HG03354 (cell line): Measurements from ENCODE around the gene SIRPB2.

ENCODE experiments used
- ATAC-seq: cut with Tn5 transposase; IDR thresholded peaks from one replicate; pipeline ENCODE4 v1.9.1; 2021; ENCODE audit warnings: mild to moderate bottlenecking; ENCODE audit not compliant: unreplicated experiment, poor library complexity, severe bottlenecking

Gene SIRPB2

DNA sequence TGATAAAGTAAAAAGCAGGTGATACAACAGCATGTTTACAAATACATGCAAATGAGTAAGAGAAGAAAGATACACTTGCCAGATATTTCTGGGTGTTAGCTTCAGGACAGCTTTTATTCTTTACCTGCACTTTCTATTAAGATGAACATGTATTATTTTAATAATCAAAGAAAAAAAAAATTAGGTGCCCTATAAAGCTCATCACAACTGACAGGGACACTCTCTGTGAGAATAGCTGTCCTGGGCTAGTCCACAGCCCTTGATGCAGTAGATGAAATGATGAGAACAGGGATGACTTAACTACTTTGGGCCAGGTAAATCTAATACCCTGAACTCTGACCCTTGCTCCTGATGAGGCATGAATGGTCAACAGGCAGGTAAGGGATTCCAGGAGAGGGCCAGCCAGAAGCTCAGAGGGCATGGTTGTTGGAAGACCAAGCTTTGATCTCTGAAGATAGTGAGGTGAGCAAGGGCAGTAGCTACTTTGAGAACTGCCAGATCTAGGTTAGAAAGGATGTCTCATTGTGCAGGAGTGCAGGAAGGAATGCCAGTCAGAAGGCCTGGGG, 40.2 kb downstream of the SIRPB2 start:
- ATAC-seq: no peak

- ATAC-seq: no peak
Measured at GRCh38 chr20:1449370-1449769, 41.9 kb downstream of the SIRPB2 start.

GRCh38 chr20:1448081-1448620, 43.1 kb downstream of the SIRPB2 start:
- no peak for ATAC-seq

GRCh38 chr20:1446536-1446935, 44.7 kb downstream of the SIRPB2 start:
- ATAC-seq: no peak

GRCh38 chr20:1443085-1443484, 48.1 kb downstream of the SIRPB2 start:
- ATAC-seq: no peak

DNA sequence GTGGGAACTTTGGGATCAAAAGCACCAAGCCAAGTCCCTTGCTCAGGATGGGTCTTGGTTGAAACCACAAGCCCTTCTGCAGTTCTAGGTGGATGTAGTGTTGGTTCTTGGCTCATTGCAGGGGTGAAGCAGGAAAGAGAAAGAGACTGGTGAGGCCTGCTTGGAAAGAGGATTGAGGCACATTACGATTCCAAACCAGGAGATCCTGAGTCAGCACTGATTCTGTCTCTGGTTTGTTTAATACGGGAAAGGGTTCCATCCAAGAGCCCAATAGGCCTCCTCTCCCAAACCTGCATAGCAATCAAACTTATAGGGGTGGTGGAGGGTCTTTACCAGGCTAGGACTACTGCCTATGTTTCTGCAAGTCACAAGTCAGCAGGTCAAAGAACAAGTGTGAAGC, 48.9 kb downstream of the SIRPB2 start:
- no peak for ATAC-seq

DNA sequence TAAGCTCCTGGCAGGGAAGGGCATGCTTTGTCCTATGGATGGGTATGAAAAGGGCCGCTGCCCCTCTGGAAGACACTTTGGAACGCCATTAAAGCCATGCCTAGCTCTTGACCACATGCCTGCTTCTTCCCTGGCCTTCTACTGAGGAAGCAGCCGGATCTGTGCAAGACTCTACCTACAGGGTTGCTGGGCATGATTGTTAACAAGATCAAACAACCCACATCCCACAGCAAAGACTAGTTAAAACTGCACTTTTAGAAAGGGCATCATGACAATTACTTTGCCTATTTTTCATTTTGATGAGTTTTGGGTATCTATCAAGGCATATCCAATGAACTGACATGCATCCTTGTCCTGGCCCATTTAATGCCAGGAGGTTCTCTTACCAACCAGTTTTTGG, 50.1 kb downstream of the SIRPB2 start:
- ATAC-seq: no peak

GRCh38 chr20:1440024-1440423, 51.2 kb downstream of the SIRPB2 start:
- no peak for ATAC-seq

- ATAC-seq: no peak
Measured at GRCh38 chr20:1438361-1438760, 52.9 kb downstream of the SIRPB2 start.

GRCh38 chr20:1437235-1437904, 53.9 kb downstream of the SIRPB2 start:
- ATAC-seq: peak; percentile 47

DNA sequence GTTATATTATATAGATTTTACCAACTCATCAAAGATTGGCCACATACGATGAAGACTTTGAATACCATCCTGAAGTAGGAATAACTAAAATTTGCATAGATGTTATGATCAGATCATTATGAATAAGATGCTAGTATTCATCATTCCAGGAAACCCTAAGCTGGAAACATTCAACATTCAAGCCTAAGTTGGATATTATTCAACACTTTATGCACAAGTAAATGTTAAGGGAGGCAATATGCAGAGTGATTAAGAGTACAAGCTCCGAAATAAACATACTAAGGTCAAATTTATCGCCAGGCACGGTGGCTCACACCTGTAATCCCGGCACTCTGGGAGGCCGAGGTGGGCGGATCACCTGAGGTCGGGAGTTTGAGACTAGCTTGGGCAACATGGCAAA, 55.0 kb downstream of the SIRPB2 start:
- ATAC-seq: no peak

DNA sequence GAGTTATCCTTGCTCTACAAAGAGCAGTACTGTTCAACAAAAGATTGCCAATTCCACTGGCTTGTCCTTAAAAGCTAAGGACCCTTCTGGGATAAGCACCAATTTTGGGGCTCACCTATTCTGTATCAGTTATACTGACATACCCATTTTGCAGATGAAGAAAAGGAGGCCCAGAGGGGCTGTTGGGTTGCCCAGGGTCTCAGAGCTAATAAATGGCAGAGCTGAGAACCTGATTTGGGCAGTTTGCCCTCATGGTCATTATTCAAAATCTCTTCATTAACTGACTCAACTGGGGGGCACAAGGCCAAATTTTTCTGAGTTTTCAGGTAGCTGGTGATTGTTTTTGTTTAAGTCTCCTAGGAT, 55.9 kb downstream of the SIRPB2 start:
- ATAC-seq: no peak

DNA sequence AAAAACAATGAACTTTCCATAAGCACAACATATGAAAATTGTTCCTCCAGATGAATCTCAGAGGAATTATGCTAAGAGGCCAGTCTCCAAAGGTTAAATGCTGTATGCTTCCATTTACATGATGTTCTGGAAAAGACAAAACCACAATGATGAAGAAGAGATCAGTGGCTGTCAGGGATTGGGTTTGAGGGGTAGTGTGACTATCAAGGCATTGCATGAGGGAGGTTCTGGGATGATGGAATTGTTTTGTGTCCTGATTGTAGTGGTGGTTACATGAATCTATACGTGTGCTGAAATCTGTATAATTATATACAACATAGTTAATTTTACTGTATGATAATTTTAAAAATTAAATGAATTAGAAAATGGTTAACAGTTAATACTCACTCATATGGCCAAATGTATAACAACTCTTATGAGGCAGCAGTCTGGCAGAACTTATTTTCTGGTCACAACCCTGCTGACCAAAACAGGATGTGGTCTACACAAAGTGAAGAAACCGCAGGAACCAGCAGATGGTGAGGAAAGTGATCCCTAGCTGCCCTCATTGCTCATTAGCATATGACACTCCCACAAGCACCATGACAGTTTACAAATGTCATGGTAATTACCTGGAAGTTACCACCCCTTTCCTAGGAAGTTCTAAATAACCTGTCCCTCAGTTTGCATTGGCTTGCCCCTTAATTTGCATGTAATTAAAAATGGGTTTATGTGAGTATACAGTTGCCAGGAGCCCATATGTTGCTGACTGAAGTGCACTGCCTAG, 56.5 kb downstream of the SIRPB2 start:
- peak; percentile 88 for ATAC-seq

GRCh38 chr20:1431158-1431557, 60.1 kb downstream of the SIRPB2 start:
- ATAC-seq: no peak

- no peak for ATAC-seq
Measured at GRCh38 chr20:1430004-1430451, 61.2 kb downstream of the SIRPB2 start.

DNA sequence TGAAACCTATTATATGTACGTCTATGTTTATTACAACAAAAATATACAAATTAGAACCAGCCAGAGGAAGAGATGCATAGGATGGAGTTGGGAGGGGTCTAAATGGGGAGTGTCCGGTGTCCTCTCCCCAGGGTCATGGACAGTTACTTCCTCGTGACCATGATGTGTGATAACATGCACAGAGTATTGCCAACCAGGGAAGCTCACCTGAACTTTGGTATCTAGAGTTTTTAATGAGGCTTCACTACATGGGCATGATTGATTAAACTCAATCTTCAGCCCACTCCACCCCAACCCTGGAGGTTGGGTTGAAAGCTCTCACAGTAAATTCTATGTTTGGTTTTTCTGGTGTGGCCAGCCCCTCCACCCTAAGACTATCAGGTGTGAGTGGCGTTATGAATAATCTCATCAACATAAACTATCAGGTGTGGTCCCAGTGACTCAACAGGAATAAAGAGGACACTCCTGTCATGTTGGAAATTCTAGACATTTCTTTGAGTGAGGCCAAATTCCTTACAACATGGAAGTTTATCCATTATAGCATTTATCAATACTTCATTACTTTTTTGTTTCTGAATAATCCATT, 62.0 kb downstream of the SIRPB2 start:
- no peak for ATAC-seq

DNA sequence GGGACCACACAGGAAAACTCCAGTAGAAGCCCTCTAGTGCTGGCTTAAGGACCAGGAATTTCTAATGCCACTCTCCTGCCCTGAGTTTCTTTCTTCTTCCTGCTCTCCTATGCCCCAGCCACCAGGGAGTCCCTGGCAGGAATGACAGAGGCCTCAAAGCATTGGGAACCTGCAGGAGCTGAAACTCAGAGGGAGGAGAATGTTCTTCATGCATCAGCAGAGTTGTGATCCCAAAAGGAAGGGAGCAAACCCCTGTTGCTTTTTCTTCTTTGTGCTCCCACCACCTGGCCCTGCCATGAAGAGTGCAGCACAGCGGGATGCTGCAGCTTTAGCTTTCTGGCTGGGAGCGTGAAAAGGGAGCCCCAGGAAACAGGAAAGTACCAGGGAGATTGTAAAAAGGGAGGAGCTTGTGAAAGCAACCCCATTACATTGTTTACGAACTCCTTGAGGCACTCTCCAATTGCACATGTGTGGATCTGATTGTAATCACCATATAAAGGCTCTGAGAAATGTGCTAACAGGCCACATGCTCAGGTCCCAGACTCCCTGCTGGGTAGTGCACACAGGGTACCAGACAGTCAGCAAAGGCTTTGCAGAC, 63.7 kb downstream of the SIRPB2 start:
- no peak for ATAC-seq

GRCh38 chr20:1426231-1426849, 64.9 kb downstream of the SIRPB2 start:
- no peak for ATAC-seq
